Uterus (tissue), 2 donors: ENCODE results near the gene DNAL4.

ENCODE experiments used
- POLR2A ChIP-seq, 2 donors: fragments of 450-650 bp; IDR thresholded peaks; one replicate each; pipeline ENCODE4 v1.6.1; 2016; ENCODE audit warnings: antibody characterized with exemption in 2 of 2, mild to moderate bottlenecking in 1 of 2, moderate library complexity in 1 of 2
- TF ChIP-seq, protein P1 (sequence below), 4 experiments: fragments of 200-600 bp in 2 of 4; fragments of 450-650 bp in 2 of 4; sonication (generic) in 2 of 4; IDR thresholded peaks; one replicate each; pipeline ENCODE4 v1.5.1; 2016 to 2019; ENCODE audit warnings: antibody characterized with exemption in 4 of 4, mild to moderate bottlenecking in 2 of 4, moderate library complexity in 1 of 4

- TF ChIP-seq, protein P1, sequence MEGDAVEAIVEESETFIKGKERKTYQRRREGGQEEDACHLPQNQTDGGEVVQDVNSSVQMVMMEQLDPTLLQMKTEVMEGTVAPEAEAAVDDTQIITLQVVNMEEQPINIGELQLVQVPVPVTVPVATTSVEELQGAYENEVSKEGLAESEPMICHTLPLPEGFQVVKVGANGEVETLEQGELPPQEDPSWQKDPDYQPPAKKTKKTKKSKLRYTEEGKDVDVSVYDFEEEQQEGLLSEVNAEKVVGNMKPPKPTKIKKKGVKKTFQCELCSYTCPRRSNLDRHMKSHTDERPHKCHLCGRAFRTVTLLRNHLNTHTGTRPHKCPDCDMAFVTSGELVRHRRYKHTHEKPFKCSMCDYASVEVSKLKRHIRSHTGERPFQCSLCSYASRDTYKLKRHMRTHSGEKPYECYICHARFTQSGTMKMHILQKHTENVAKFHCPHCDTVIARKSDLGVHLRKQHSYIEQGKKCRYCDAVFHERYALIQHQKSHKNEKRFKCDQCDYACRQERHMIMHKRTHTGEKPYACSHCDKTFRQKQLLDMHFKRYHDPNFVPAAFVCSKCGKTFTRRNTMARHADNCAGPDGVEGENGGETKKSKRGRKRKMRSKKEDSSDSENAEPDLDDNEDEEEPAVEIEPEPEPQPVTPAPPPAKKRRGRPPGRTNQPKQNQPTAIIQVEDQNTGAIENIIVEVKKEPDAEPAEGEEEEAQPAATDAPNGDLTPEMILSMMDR (IDR thresholded peaks at IDR 0.05): no peak
- TF ChIP-seq POLR2A (IDR thresholded peaks at IDR 0.05): no peak
Observed at GRCh38 chr22:38795569-38795968, 1.6 kb upstream of the DNAL4 start.
